ENCODE data around the gene SNX1.
A peak's percentile ranks its signal among the peaks of the same experiment; 100 is the strongest.

SNX1 gene

GRCh38 chr15:64152507-64153387 lies 57.0 kb downstream of the SNX1 start:
- peak; percentile 46; the same call in 1 of the 2 replicates for TF ChIP-seq ZBTB8A (tag by site-specific recombination; IDR thresholded peaks at IDR 0.05)
- TF ChIP-seq PATZ1 (tag by site-specific recombination; IDR thresholded peaks at IDR 0.05), result 0 out of 2 replicates have a peak, but pooled peaks have one; percentile 44
- no peak for TF ChIP-seq ZNF416 (tag by site-specific recombination; IDR thresholded peaks at IDR 0.05)
- TF ChIP-seq KLF9 (tag by site-specific recombination; IDR thresholded peaks at IDR 0.05; ENCODE audit: low read depth), result no peak
- 0 out of 2 replicates have a peak, but pooled peaks have one; percentile 10 for TF ChIP-seq ZNF501 (tag by site-specific recombination; IDR thresholded peaks at IDR 0.05)
- TF ChIP-seq, protein P1, sequence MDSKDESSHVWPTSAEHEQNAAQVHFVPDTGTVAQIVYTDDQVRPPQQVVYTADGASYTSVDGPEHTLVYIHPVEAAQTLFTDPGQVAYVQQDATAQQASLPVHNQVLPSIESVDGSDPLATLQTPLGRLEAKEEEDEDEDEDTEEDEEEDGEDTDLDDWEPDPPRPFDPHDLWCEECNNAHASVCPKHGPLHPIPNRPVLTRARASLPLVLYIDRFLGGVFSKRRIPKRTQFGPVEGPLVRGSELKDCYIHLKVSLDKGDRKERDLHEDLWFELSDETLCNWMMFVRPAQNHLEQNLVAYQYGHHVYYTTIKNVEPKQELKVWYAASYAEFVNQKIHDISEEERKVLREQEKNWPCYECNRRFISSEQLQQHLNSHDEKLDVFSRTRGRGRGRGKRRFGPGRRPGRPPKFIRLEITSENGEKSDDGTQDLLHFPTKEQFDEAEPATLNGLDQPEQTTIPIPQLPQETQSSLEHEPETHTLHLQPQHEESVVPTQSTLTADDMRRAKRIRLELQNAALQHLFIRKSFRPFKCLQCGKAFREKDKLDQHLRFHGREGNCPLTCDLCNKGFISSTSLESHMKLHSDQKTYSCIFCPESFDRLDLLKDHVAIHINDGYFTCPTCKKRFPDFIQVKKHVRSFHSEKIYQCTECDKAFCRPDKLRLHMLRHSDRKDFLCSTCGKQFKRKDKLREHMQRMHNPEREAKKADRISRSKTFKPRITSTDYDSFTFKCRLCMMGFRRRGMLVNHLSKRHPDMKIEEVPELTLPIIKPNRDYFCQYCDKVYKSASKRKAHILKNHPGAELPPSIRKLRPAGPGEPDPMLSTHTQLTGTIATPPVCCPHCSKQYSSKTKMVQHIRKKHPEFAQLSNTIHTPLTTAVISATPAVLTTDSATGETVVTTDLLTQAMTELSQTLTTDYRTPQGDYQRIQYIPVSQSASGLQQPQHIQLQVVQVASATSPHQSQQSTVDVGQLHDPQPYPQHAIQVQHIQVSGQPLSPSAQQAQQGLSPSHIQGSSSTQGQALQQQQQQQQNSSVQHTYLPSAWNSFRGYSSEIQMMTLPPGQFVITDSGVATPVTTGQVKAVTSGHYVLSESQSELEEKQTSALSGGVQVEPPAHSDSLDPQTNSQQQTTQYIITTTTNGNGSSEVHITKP (tag by site-specific recombination; IDR thresholded peaks at IDR 0.05), result 0 out of 2 replicates have a peak, but pooled peaks have one; percentile 18
- TF ChIP-seq ZNF214 (tag by site-specific recombination; IDR thresholded peaks at IDR 0.05; ENCODE audit: borderline replicate concordance), result no peak
- TF ChIP-seq ZNF341 (tag by site-specific recombination; IDR thresholded peaks at IDR 0.05; ENCODE audit: low read depth), result peak; percentile 42
- TF ChIP-seq, protein P2, sequence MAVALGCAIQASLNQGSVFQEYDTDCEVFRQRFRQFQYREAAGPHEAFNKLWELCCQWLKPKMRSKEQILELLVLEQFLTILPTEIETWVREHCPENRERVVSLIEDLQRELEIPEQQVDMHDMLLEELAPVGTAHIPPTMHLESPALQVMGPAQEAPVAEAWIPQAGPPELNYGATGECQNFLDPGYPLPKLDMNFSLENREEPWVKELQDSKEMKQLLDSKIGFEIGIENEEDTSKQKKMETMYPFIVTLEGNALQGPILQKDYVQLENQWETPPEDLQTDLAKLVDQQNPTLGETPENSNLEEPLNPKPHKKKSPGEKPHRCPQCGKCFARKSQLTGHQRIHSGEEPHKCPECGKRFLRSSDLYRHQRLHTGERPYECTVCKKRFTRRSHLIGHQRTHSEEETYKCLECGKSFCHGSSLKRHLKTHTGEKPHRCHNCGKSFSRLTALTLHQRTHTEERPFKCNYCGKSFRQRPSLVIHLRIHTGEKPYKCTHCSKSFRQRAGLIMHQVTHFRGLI (tag by site-specific recombination; IDR thresholded peaks at IDR 0.05), result peak; percentile 55
- TF ChIP-seq ZBTB17 (tag by site-specific recombination; IDR thresholded peaks at IDR 0.05), result no peak
- H3K4me3 ChIP-seq (ENCODE audit: low read depth, low read length), result peak overlapping the region; percentile 63
- peak overlapping the region; percentile 68; the same call in 1 of the 2 replicates for H3K27ac ChIP-seq (ENCODE audit: extremely low read depth, low read depth, low read length)
- CTCF ChIA-PET, result interaction anchor here (0.6 to 2.2 kb wide), 13 partner anchors 8 to 1825 kb away, joined by 3 to 16 read pairs (median 4); partner anchors contain the start of gene PPIB
- POLR2A ChIA-PET, result interaction anchor here (1.0 to 1.9 kb wide), 3 partner anchors 10 to 235 kb away, joined by 4 to 12 read pairs (median 8); partner anchors contain the start of genes CIAO2A, PPIB and TRIP4
- H3K4me1 ChIP-seq (ENCODE audit: control insufficient read depth, insufficient read depth, low read length), result peaks cover 2% of the 10 kb centered on the region; the same call in 1 of the 2 replicates
- H3K36me3 ChIP-seq (ENCODE audit: control insufficient read depth in 2 of 2, insufficient read depth in 1 of 2, low read length in 2 of 2), result peaks cover 0 to 36% of the 10 kb centered on the region in 2 experiments; a peak in 1 of 3 replicates
- H3K9me3 ChIP-seq (ENCODE audit: control insufficient read depth, insufficient read depth, low read depth, low read length), result no peaks in the 10 kb centered on the region

DNA sequence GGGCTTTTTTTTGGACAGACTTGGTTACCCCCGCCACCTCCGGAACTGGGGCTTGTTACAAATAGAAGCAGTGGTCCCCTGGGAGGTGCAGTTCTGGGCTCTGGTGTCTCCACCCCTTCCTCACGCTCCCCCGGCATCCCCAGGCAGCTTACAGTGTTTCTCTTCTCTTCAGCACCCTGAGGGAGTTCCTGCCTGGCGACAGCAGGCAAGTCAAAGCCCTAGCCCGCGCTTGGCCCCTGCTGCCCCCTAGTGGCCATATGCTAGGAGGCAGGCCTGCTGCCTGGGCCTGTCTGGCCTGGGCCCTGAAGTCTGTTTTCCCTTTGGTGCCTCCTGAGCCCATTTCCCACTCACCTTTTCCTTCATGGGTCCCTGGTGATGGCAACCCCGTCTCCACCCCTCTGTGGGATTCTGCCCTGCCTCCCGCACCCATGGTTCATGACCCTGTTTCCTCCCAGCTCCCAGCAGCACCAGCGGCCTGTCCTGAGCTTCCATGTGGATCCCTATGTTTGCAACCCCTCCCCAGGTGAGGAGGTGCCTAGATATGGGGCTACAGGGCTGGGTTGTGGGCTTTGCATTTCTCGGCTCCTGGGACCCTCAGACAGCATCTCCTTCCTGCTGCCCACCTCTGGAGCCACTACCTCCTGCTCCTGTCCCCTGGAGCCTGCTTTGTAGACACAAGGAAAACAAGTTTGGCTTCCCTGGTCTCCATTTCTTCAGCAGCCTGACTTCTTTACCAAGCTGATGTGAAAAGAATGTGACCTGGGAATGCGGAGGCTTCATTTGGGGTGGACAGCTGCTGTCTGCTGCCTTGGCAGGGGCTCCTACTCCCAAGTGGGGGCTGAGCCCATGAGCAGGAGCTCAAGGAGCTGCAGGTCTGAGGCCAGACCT lies 57.9 kb downstream of the SNX1 start:
- Histone ChIP-seq H3K27ac (ENCODE audit: extremely low read depth, low read depth, low read length) (peak overlapping the region; percentile 48), H3K9me3 (ENCODE audit: control insufficient read depth, insufficient read depth, low read depth, low read length) (no peaks in the 10 kb centered on the region), H3K36me3 (ENCODE audit: control insufficient read depth in 2 of 2, insufficient read depth in 1 of 2, low read length in 2 of 2) (peaks cover 0 to 46% of the 10 kb centered on the region in 2 experiments; a peak in 1 of 3 replicates), H3K4me1 (ENCODE audit: control insufficient read depth, insufficient read depth, low read length) (peaks cover 2% of the 10 kb centered on the region; the same call in 1 of the 2 replicates), H3K4me3 (ENCODE audit: low read depth, low read length) (no peak overlapping the region)
- CTCF ChIA-PET, result interaction anchor here (0.6 to 2.2 kb wide), 18 partner anchors 9 to 1826 kb away, joined by 3 to 16 read pairs (median 4); partner anchors contain the start of gene PPIB
- POLR2A ChIA-PET, result interaction anchor here (1.0 to 1.9 kb wide), 4 partner anchors 9 to 234 kb away, joined by 3 to 12 read pairs (median 6); partner anchors contain the start of genes CIAO2A, PPIB and TRIP4
- peak; percentile 22; the same call in 1 of the 2 replicates for TF ChIP-seq SP7 (tag by site-specific recombination; IDR thresholded peaks at IDR 0.05)
- TF ChIP-seq ZNF624 (tag by site-specific recombination; IDR thresholded peaks at IDR 0.05), result no peak
- no peak for TF ChIP-seq ZNF311 (tag by site-specific recombination; IDR thresholded peaks at IDR 0.05; ENCODE audit: borderline replicate concordance)
- TF ChIP-seq SP2 (tag by site-specific recombination; IDR thresholded peaks at IDR 0.05), result peak; percentile 19; the same call in 1 of the 2 replicates
- no peak for TF ChIP-seq GFI1B (tag by site-specific recombination; IDR thresholded peaks at IDR 0.05)
- TF ChIP-seq, protein P3, sequence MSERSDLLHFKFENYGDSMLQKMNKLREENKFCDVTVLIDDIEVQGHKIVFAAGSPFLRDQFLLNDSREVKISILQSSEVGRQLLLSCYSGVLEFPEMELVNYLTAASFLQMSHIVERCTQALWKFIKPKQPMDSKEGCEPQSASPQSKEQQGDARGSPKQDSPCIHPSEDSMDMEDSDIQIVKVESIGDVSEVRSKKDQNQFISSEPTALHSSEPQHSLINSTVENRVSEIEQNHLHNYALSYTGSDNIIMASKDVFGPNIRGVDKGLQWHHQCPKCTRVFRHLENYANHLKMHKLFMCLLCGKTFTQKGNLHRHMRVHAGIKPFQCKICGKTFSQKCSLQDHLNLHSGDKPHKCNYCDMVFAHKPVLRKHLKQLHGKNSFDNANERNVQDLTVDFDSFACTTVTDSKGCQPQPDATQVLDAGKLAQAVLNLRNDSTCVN (tag by site-specific recombination; optimal IDR thresholded peaks at IDR 0.05), result peak; percentile 21
- TF ChIP-seq ZBTB8A (tag by site-specific recombination; IDR thresholded peaks at IDR 0.05), result peak; percentile 56
- no peak for TF ChIP-seq KLF7 (tag by site-specific recombination; IDR thresholded peaks at IDR 0.05; ENCODE audit: borderline replicate concordance)
- TF ChIP-seq ZNF704 (tag by site-specific recombination; IDR thresholded peaks at IDR 0.05), result no peak
- TF ChIP-seq ZNF677 (tag by site-specific recombination; IDR thresholded peaks at IDR 0.05), result no peak
- TF ChIP-seq GLIS2 (tag by site-specific recombination; IDR thresholded peaks at IDR 0.05), result peak; percentile 29; the same call in 1 of the 2 replicates

All from HEK293 (cell line).